Measurements from ENCODE around the gene XIRP1.

DNA sequence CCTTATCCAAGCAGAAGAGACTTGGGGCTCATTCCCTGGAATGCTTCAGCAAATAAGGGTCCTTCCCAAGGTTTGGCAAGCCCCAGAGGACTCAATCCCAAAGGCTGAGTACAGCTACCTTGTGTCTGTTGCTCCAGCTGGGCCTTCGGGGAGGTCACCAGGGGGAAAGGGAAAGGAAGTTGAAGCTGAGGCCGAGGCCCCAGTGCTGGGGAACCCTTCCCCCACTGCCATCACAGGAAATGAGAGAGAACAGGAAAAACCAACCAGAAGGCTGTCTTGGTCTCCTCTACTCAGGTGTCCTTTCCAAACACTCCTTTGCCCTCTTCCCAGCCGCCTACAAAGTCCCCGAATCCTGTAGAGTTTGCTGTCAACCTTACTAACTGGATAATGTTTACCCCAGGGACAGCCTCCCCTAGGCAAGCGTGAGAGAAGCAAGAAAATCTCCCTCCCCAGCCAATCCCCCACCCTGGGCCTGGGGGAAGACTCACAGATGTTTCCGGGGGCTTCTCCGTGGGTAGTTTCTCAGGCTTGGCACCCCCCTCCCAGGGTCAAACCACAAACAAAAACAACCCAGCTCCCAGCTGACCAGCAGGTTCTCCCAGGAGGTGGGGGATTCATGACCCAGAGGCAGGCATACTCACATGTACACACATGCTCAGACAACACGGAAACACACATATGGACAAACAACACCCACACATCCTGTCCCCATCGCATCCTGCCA lies 44.5 kb downstream of the XIRP1 start:
- TF ChIP-seq, protein P1, sequence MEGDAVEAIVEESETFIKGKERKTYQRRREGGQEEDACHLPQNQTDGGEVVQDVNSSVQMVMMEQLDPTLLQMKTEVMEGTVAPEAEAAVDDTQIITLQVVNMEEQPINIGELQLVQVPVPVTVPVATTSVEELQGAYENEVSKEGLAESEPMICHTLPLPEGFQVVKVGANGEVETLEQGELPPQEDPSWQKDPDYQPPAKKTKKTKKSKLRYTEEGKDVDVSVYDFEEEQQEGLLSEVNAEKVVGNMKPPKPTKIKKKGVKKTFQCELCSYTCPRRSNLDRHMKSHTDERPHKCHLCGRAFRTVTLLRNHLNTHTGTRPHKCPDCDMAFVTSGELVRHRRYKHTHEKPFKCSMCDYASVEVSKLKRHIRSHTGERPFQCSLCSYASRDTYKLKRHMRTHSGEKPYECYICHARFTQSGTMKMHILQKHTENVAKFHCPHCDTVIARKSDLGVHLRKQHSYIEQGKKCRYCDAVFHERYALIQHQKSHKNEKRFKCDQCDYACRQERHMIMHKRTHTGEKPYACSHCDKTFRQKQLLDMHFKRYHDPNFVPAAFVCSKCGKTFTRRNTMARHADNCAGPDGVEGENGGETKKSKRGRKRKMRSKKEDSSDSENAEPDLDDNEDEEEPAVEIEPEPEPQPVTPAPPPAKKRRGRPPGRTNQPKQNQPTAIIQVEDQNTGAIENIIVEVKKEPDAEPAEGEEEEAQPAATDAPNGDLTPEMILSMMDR (conservative IDR thresholded peaks at IDR 0.05 in 1 of 2, IDR thresholded peaks at IDR 0.05 in 1 of 2; ENCODE audit: extremely low read depth in 1 of 2, insufficient read depth in 1 of 2, low read depth in 1 of 2, low read length in 2 of 2) = no peak
- no peak for TF ChIP-seq EZH2 (IDR thresholded peaks at IDR 0.05; ENCODE audit: borderline replicate concordance, low read length)
